Epithelial cell of umbilical artery (primary cell): ENCODE measurements around the gene PAIP2. TPM values are rescaled to one million over a fixed set of nuclear protein-coding genes. Genes with fewer than 3 reads are reported as not detected.

Source experiments
- total RNA-seq: library from RNA; depleted of rRNA; stranded (reverse); fragments of >200 nt; gene quantifications from 2 replicates; pipeline ENCODE4 v1.2.3, GENCODE V29; 2014

PAIP2 gene, protein sequence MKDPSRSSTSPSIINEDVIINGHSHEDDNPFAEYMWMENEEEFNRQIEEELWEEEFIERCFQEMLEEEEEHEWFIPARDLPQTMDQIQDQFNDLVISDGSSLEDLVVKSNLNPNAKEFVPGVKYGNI
- total RNA-seq = 109 and 179 TPM in 2 replicates

DNA sequence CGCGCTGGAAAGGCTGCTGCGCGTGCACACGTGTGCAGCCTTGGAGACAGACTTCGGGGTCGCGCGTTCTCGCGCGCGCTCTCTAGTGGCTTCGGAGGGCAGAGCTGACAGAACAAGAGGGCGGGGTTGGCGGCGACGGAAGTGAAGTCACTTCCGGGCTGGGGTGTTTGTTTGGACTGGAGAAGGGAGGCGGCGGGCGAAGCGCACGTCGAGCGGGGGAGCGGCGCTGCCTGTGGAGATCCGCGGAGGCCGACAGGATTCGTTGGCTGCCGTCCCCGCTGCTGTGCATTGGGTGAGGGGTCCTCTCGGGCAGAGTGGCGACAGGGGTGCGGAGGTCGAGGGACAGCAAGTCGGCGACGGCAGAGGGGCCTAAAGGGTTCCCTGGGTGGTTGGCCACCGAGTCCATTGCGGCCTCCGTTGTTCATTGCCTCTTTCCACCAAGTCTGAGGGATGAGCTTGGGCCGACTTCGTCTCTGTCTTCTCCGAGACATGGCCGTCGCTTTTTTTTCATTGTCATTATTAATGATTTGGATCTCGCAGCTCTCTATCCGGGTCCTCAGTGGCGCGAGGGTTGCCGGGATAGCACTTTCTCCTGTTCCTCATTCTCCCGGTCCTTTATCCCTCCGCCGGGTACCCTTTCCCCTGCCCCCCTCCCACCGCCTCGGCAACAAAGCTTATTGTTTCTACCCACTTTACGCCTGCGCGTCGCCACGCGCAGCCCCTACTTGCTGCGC lies at the start of gene PAIP2:
Gene PAIP2 (plus strand): TSS at position 166 of the 734 bp plus-strand sequence. CDS start 21,931 bp downstream, outside the sequence.

DNA sequence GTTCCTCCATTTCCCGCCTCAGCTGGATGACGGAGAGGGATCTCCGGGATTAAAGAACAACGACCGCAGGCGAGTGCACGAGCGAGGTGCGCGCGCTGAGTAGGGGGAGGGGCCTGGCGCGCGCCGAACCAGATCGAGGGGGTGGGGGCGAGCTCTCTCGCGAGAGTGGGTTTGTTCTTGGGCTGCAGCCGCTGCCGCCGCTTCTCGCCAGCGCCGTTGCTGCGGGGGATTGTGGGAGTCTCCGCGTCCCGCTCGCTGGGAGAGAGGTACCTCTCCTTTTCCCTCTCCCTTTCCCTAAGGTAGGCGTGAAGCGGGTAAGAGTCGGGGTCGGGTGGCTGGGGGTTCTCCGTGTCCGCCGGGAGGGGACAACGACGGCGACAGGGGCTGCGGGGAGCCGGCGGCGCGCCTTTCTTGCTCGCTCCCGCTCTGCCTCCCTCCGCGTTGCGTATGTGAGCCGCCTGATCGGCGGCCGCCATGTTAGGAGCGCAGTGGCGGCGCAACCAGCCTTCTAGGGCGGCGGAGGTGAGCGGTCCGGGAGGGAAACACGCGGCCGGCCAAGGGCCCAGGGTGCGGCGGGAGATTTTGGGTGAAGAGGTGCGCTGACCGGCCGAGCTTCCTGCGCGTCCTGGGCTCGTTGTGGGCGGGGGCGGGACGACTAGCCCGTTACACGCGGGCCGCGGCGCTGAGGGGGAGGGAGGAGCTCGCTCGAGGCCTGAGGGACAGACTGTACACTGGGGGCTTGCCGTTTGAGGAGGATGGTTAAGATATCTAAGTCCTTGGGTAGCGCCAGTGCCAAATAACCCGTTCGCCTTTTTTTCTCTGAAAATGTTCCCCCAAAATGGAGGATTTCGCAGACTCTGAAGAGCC lies 47.9 kb upstream of the PAIP2 start, which contains the start of gene MATR3:
Gene MATR3 (plus strand): TSS at position 234 of the 867 bp plus-strand sequence. CDS start 13,676 bp downstream, outside the sequence.

DNA sequence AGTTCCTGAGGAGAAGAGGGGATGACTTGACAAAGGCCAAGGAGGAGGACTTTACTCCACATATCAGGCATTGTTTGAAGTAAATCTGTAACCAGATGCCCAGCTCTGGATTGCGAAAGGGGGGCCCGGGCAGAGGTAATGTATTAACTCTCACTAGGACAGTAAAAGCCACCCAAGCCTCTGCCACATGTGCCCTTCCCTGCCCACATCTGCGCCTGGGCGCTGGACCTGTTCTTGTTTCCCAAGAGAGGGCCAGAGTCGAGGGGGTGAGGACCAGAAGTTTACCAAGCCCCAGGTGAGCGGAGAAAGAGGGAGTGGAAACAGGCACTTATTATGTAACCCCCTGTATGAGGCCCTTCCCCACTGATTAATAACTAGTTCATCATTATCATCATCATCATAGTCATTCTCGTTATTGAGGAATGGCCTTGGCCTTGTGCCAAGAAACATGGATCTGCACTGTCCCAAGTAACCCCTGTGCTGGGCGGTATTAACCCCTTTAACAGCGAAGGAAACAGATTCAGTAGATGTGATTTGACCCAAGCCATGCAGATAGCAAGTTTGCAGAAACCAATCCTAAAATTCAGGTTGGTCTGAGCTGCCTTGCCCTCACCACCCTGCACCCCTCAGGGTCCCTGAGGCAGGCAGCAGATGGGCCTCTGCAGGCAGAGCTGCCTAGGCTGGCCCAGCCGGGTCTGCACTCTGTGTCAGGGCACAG lies 41.8 kb downstream of the PAIP2 start, which contains the start of gene SLC23A1:
Gene SLC23A1 (minus strand): TSS at position 23 of the 718 bp plus-strand sequence. CDS start 44 bp downstream, outside the sequence.

DNA sequence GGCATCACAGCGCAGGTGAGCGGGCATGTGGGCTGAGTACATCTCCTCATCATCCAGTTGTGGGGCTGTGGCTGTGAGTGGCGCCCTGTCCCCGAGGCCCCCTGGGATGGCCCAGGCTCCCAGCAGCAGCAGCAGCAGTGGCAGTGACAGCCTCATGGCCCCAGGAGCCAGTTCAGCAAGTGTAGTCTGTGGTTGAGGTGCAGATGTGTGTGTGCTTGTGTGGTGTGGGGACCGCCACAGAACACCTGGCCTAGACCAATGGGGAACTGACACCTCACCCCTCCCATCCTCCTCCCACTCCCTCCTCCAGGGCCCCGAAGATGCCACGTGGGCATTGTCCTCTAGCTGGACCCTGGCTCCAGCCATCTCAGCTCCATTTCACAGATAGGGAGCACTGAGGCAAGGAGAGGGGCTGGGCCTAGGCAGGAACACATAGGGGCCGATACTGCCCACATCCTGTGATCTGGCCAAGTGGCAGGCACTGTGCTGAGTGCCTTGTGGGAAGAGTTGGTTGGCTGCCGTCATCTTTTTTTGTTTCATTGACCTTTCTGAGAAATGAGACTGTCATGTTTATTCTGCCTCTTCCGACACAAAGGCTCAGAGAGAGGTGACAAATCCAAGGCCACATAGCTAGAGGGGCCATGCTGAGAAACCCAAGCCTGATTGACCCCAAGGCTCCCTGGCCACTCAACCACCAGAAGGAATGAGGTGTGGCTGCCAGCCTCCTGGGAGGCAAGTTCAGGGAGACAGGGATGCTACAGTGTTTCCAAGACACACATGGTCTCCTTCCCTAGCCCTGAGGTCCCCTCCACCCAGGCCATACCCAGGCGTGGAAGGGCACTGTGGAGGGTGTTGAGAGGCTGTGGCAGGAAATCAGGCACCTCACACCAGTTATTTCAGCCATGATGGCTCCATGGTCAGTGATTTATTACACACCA lies 48.3 kb downstream of the PAIP2 start, which contains the start of gene MZB1:
Gene MZB1 (minus strand): TSS at position 213 of the 938 bp plus-strand sequence. CDS start 57 bp downstream, at position 156.

DNA sequence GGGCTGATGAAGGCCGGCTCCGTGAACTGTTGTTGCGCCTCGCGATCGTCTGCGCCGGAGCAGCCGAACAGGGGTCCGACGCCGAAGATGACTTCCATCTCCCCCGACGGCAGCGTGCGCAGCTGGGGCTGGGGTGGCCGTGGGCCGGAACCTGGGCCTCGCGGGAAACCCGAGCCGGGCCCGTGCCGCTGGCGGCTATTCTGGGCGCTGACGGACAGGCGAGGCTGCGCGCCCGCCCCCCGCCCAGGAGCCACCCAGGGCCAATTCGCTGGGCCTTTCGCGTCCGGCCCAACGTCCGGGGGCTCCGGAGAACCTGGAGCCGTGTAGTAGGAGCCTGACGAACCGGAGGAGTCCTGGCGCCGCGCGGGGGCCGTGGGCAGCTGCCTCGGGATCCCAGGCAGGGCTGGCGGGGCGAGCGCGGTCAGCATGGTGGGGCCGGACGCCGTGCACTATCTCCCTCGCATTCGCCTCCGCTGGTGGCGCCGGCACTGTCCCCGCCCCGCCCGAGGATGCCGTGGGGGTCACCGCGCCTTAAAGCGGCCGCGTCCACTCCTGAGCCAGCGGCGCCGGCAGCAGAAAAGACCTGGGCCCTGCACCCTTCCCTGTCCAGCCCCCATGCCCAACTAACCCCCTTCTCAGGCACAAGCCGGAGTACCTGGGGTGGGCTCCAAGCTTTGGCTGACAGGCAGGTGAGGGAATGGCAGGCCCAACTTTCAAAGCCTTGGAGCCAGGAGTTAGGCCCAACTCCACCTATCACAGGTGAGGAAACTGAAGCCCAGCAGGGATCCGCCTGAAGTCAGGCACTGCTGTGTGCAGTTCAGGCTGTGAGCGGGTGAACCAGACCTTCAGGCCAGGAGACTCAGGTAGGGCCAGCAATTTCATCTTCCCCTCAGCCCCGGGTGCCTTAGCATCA lies 53.3 kb downstream of the PAIP2 start, which contains the start of gene PROB1:
Gene PROB1 (minus strand): TSS at position 451 of the 913 bp plus-strand sequence. CDS start 23 bp downstream, at position 428.

GRCh38 chr5:139403787-139404483 lies 62.3 kb downstream of the PAIP2 start, which contains the start of gene SPATA24:
Gene SPATA24, minus strand, starts transcription at chr5:139404089. Its CDS starts 29 bp downstream, at chr5:139404060.

Other genes with a start within 250 kb of the PAIP2 start
- 43.9 and 56.5 TPM in 2 replicates for gene SIL1, start 143.5 kb upstream of the PAIP2 start, total RNA-seq
- gene MATR3, start 48.1 kb upstream of the PAIP2 start, total RNA-seq = 209 and 287 TPM in 2 replicates
- not detected in 2 replicates for gene SLC23A1, start 41.4 kb downstream of the PAIP2 start, total RNA-seq
- 0.32 and 0.46 TPM in 2 replicates for gene MZB1, start 48.1 kb downstream of the PAIP2 start, total RNA-seq
- 0.61 and 0.65 TPM in 2 replicates for gene PROB1, start 53.2 kb downstream of the PAIP2 start, total RNA-seq
- gene SPATA24, start 62.2 kb downstream of the PAIP2 start, total RNA-seq = 10.1 and 14.4 TPM in 2 replicates
- 7.6 and 8.4 TPM in 2 replicates for gene DNAJC18, start 97.7 kb downstream of the PAIP2 start, total RNA-seq
- gene ECSCR, start 120.9 kb downstream of the PAIP2 start, total RNA-seq = 312 and 378 TPM in 2 replicates
- under 0.01 TPM in 1 of 2 replicates, not detected in the other for gene SMIM33, start 129.2 kb downstream of the PAIP2 start, total RNA-seq
- 51.1 and 52.0 TPM in 2 replicates for gene STING1, start 140.9 kb downstream of the PAIP2 start, total RNA-seq
- 56.1 and 66.3 TPM in 2 replicates for gene UBE2D2, start 219.5 kb downstream of the PAIP2 start, total RNA-seq